ENCODE results near the gene ZNF106. TPM values are rescaled to one million over a fixed set of nuclear protein-coding genes. Genes with fewer than 3 reads are reported as not detected.

Gene ZNF106
- total RNA-seq, 1 experiment from 2014 or later = 34.7 TPM

DNA sequence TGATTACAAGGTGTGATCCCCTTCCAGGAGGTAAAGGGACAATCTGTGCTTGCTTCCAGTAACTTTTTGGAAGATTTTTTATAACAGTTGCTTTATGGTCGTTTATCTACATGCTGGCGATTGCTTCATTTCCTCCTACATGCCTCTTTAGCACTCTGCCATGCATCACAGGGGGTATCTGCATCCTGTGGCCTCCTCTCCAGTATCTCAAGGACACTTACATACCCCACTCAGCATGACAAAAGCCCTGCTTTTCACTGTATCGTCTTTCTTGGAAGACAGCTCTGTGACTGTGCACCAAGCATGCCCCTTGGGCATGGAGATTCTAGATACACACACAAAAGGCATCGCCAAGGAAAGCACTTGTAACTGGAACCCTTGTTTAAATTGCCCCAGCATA, 106.3 kb downstream of the ZNF106 start:
- no peaks in the 10 kb centered on the region for H3K9me3 Mint-ChIP-seq (ENCODE audit: low read depth, unreplicated experiment)
- H3K4me1 Mint-ChIP-seq (ENCODE audit: low read depth, unreplicated experiment) = no peaks in the 10 kb centered on the region
- no peaks in the 10 kb centered on the region for H3K36me3 Mint-ChIP-seq (ENCODE audit: insufficient read depth, unreplicated experiment)
- no peaks in the 10 kb centered on the region for H3K27me3 Mint-ChIP-seq (ENCODE audit: unreplicated experiment)
- intact Hi-C loops (cut with micrococcal nuclease; ENCODE audit: unreplicated experiment) = no loop called here
- TF ChIP-seq, protein P1, sequence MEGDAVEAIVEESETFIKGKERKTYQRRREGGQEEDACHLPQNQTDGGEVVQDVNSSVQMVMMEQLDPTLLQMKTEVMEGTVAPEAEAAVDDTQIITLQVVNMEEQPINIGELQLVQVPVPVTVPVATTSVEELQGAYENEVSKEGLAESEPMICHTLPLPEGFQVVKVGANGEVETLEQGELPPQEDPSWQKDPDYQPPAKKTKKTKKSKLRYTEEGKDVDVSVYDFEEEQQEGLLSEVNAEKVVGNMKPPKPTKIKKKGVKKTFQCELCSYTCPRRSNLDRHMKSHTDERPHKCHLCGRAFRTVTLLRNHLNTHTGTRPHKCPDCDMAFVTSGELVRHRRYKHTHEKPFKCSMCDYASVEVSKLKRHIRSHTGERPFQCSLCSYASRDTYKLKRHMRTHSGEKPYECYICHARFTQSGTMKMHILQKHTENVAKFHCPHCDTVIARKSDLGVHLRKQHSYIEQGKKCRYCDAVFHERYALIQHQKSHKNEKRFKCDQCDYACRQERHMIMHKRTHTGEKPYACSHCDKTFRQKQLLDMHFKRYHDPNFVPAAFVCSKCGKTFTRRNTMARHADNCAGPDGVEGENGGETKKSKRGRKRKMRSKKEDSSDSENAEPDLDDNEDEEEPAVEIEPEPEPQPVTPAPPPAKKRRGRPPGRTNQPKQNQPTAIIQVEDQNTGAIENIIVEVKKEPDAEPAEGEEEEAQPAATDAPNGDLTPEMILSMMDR (IDR thresholded peaks at IDR 0.05; ENCODE audit: unreplicated experiment) = no peak
- H3K4me3 Mint-ChIP-seq (ENCODE audit: low read depth, unreplicated experiment) = no peak overlapping the region
- no peak for DNase-seq
- H3K27ac Mint-ChIP-seq (ENCODE audit: unreplicated experiment) = no peak overlapping the region
- CTCF ChIA-PET = interaction anchor here (0.8 kb wide), 1 partner anchor 176 kb away, joined by 3 read pairs; the partner anchor contains the start of gene VPS39
- no TSS peak for BruUV-seq (replicated peaks)

DNA sequence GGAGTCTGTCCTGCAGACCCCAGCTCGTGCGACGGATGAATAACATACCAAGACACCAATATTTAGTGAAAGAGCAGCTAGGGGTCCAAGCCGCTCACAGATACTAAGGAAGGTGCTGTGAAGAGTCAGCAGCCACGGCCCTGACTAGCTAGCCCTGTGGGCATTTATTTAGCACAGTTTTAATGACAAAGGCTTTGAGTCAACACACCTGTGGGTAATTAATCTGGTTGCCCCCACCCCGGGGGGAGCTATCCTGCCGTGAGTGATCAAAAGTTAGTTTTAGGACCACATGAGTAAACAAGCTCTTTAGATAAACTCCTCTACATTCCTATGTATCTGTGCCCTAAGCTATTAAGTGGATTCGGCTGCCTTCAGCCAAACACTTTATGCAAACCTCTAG, 112.9 kb downstream of the ZNF106 start:
- CTCF ChIA-PET = no interaction called here

DNA sequence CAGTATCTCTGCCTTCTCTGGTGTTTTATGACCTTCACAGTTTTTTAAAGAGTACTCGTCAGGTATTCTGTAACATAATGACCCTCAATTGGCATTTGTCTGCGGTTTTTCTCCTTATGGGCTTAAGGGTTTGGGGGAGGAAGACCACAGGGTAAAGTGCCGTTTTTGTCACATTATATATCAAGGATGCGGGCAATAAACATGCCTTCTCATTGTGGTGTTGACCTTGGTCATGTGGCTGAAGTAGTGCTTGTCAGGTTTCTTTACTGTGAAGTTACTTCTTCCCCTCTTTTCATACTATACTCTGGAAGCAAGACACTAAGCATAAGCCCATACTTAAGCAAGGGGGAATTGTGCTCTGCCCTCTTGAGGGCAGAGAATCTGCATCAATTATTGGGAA, 115.0 kb downstream of the ZNF106 start:
- TF ChIP-seq, protein P1 (IDR thresholded peaks at IDR 0.05; ENCODE audit: unreplicated experiment) = no peak
- Mint-ChIP-seq H3K9me3 (ENCODE audit: low read depth, unreplicated experiment) (no peaks in the 10 kb centered on the region), H3K27me3 (ENCODE audit: unreplicated experiment) (no peaks in the 10 kb centered on the region), H3K4me3 (ENCODE audit: low read depth, unreplicated experiment) (no peak overlapping the region), H3K27ac (ENCODE audit: unreplicated experiment) (no peak overlapping the region), H3K36me3 (ENCODE audit: insufficient read depth, unreplicated experiment) (no peaks in the 10 kb centered on the region), H3K4me1 (ENCODE audit: low read depth, unreplicated experiment) (no peaks in the 10 kb centered on the region)
- intact Hi-C loops (cut with micrococcal nuclease; ENCODE audit: unreplicated experiment) = no loop called here
- no TSS peak for BruUV-seq (replicated peaks)
- DNase-seq = no peak
- CTCF ChIA-PET = no interaction called here

More for the DNA sequence above, 112.9 kb downstream of the ZNF106 start:
- H3K27ac Mint-ChIP-seq (ENCODE audit: unreplicated experiment) = no peak overlapping the region
- BruUV-seq (replicated peaks) = no TSS peak
- no peak overlapping the region for H3K4me3 Mint-ChIP-seq (ENCODE audit: low read depth, unreplicated experiment)
- no peak for DNase-seq
- H3K9me3 Mint-ChIP-seq (ENCODE audit: low read depth, unreplicated experiment) = no peaks in the 10 kb centered on the region
- no peaks in the 10 kb centered on the region for H3K36me3 Mint-ChIP-seq (ENCODE audit: insufficient read depth, unreplicated experiment)
- no peaks in the 10 kb centered on the region for H3K4me1 Mint-ChIP-seq (ENCODE audit: low read depth, unreplicated experiment)
- intact Hi-C loops (cut with micrococcal nuclease; ENCODE audit: unreplicated experiment) = no loop called here
- no peaks in the 10 kb centered on the region for H3K27me3 Mint-ChIP-seq (ENCODE audit: unreplicated experiment)
- TF ChIP-seq, protein P1 (IDR thresholded peaks at IDR 0.05; ENCODE audit: unreplicated experiment) = no peak

DNA sequence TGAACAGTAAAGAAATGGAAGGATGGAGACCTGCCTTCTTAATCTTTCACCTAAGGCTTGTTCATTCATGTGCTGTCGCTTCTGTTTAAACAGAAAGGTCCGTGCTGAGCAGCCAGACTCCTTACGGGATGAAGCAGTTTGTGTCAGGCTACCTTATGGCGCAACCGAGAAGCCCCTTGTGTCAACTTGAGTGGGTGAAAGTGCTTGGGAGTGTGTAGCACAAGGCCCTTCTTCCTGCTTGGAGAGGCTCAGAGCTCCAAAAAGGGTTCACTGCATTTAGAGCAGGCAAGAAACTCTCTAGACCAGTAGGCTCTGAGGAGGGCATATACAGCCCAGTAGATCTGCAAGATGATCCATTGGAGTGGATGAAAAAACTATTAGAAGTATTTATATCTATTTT, 115.7 kb downstream of the ZNF106 start:
- TF ChIP-seq, protein P1 (IDR thresholded peaks at IDR 0.05; ENCODE audit: unreplicated experiment) = no peak
- no peak overlapping the region for H3K4me3 Mint-ChIP-seq (ENCODE audit: low read depth, unreplicated experiment)
- H3K27me3 Mint-ChIP-seq (ENCODE audit: unreplicated experiment) = no peaks in the 10 kb centered on the region
- H3K4me1 Mint-ChIP-seq (ENCODE audit: low read depth, unreplicated experiment) = no peaks in the 10 kb centered on the region
- DNase-seq = no peak
- no peaks in the 10 kb centered on the region for H3K36me3 Mint-ChIP-seq (ENCODE audit: insufficient read depth, unreplicated experiment)
- intact Hi-C loops (cut with micrococcal nuclease; ENCODE audit: unreplicated experiment) = no loop called here
- no TSS peak for BruUV-seq (replicated peaks)
- no peak overlapping the region for H3K27ac Mint-ChIP-seq (ENCODE audit: unreplicated experiment)
- H3K9me3 Mint-ChIP-seq (ENCODE audit: low read depth, unreplicated experiment) = no peaks in the 10 kb centered on the region
- CTCF ChIA-PET = no interaction called here
